ENCODE data around the gene SLC39A6.

DNA sequence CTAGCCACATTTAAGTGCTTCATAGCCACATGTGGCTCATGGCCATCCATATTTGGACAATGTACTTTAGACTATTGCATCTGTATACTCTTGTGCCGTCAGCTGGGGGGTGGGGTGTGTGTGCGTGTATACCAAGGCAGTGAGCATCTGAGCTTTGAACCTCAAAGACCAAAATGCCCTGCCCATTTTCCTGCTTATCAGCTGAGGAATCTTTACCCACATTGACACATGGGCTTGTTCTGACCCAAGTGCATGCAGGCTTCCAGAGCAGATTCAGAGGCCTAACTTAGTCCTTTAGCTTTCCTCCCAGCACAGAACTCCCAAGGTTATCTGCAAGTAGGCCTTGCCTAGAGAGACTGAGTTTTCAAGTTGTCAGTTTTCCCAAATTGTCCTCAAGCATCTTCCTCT is 47.0 kb upstream of the SLC39A6 start:
- TF ChIP-seq, protein P1, sequence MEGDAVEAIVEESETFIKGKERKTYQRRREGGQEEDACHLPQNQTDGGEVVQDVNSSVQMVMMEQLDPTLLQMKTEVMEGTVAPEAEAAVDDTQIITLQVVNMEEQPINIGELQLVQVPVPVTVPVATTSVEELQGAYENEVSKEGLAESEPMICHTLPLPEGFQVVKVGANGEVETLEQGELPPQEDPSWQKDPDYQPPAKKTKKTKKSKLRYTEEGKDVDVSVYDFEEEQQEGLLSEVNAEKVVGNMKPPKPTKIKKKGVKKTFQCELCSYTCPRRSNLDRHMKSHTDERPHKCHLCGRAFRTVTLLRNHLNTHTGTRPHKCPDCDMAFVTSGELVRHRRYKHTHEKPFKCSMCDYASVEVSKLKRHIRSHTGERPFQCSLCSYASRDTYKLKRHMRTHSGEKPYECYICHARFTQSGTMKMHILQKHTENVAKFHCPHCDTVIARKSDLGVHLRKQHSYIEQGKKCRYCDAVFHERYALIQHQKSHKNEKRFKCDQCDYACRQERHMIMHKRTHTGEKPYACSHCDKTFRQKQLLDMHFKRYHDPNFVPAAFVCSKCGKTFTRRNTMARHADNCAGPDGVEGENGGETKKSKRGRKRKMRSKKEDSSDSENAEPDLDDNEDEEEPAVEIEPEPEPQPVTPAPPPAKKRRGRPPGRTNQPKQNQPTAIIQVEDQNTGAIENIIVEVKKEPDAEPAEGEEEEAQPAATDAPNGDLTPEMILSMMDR (IDR thresholded peaks at IDR 0.05): no peak
- no peak for TF ChIP-seq POLR2A (IDR thresholded peaks at IDR 0.05)
